IMR-90 (cell line): Measurements from ENCODE around the gene PKD1. TPM values are rescaled to one million over a fixed set of nuclear protein-coding genes. Genes with fewer than 3 reads are reported as not detected.

ENCODE experiments used
- ATAC-seq: fragments of 200-7000 bp; cut with Tn5 transposase; 2 replicates; pipeline ENCODE4 v1.9.1; 2020; ENCODE audit warnings: low read depth, mild to moderate bottlenecking, moderate library complexity
- BruUV-seq: library from RNA; stranded (reverse); fragments of 400-500 nt; replicated peaks from 2 replicates; lab custom pipeline; 2021; lab: Mats Ljungman, UMichigan
- CTCF ChIA-PET: fragments of 300-600 bp; formaldehyde crosslinking; extraction: SDS; loops from one replicate; lab custom pipeline; 2021; ENCODE audit warnings: antibody characterized with exemption; lab: Yijun Ruan, JAX
- POLR2A ChIA-PET: fragments of 300-600 bp; sonication (Branson Sonifier 250); formaldehyde crosslinking; loops from one replicate; lab custom pipeline; 2022; ENCODE audit warnings: antibody characterized with exemption; ENCODE audit not compliant: unreplicated experiment; lab: Charles Lee
- DNase-seq: peaks from one replicate; pipeline ENCODE4 v3.0.0; 2013
- H2AFZ ChIP-seq: replicated peaks from 2 replicates; pipeline ENCODE3; 2013; ENCODE audit warnings: low read length, mild to moderate bottlenecking; ENCODE audit not compliant: poor library complexity
- H2AK5ac ChIP-seq: 2 replicates; pipeline ENCODE4 v1.6.1; 2013; ENCODE audit warnings: low read depth, low read length, inconsistent platforms
- H2AK9ac ChIP-seq: replicated peaks from 2 replicates; pipeline ENCODE3; 2013; ENCODE audit warnings: mild to moderate bottlenecking, low read depth, low read length, moderate library complexity; ENCODE audit not compliant: poor library complexity
- H2BK120ac ChIP-seq: 2 replicates; pipeline ENCODE4 v1.6.1; 2013; ENCODE audit warnings: low read depth, low read length, inconsistent platforms
- H2BK15ac ChIP-seq: 3 replicates; pipeline ENCODE4 v1.6.1; 2013; ENCODE audit warnings: low read depth, low read length, inconsistent platforms
- H2BK20ac ChIP-seq: 2 replicates; pipeline ENCODE4 v1.6.1; 2013; ENCODE audit warnings: low read depth, mild to moderate bottlenecking, inconsistent platforms, low read length, moderate library complexity
- H2BK5ac ChIP-seq: 2 replicates; pipeline ENCODE4 v1.6.1; 2013; ENCODE audit warnings: mild to moderate bottlenecking, low read depth, low read length, inconsistent platforms; ENCODE audit not compliant: poor library complexity, severe bottlenecking
- H3K14ac ChIP-seq: replicated peaks from 2 replicates; pipeline ENCODE4 v1.6.1; 2013; ENCODE audit warnings: low read depth, low read length, inconsistent platforms
- H3K18ac ChIP-seq: 2 replicates; pipeline ENCODE4 v1.6.1; 2013; ENCODE audit warnings: low read depth, low read length, control low read depth
- H3K23ac ChIP-seq: 2 replicates; pipeline ENCODE4 v1.6.1; 2013; ENCODE audit warnings: low read depth, low read length, inconsistent platforms
- H3K27ac ChIP-seq: 2 replicates; pipeline ENCODE4 v1.5.1; 2013; ENCODE audit warnings: mild to moderate bottlenecking, control low read depth, low read length; ENCODE audit not compliant: insufficient read depth
- H3K27me3 ChIP-seq: 2 replicates; pipeline ENCODE4 v1.6.1; 2013; ENCODE audit warnings: low read length; ENCODE audit not compliant: control insufficient read depth, insufficient read depth
- H3K36me3 ChIP-seq: 2 replicates; pipeline ENCODE4 v1.6.1; 2013; ENCODE audit warnings: low read length, mixed read lengths; ENCODE audit not compliant: control insufficient read depth, insufficient read depth
- H3K4ac ChIP-seq: 2 replicates; pipeline ENCODE4 v1.6.1; 2013; ENCODE audit warnings: low read depth, low read length, inconsistent platforms
- H3K4me1 ChIP-seq: 2 replicates; pipeline ENCODE4 v1.6.1; 2013; ENCODE audit warnings: low read length, mixed read lengths; ENCODE audit not compliant: control insufficient read depth, insufficient read depth
- H3K4me2 ChIP-seq: 2 replicates; pipeline ENCODE4 v1.6.1; 2013; ENCODE audit warnings: low read depth, mild to moderate bottlenecking, control low read depth, low read length, moderate library complexity
- H3K4me3 ChIP-seq: 2 replicates; pipeline ENCODE4 v1.5.1; 2013; ENCODE audit warnings: low read depth, mild to moderate bottlenecking, control low read depth, low read length, moderate library complexity; ENCODE audit not compliant: insufficient read depth
- H3K56ac ChIP-seq: 2 replicates; pipeline ENCODE4 v1.6.1; 2013; ENCODE audit warnings: low read length, inconsistent platforms; ENCODE audit not compliant: insufficient read depth; ENCODE audit errors: extremely low read depth
- H3K79me1 ChIP-seq, 2 experiments: 2 replicates each; pipeline ENCODE4 v1.6.1; 2013; ENCODE audit warnings: low read length in 2 of 2, inconsistent platforms in 1 of 2, low read depth in 1 of 2
- H3K9ac ChIP-seq: 2 replicates; pipeline ENCODE4 v1.6.1; 2013; ENCODE audit warnings: low read depth, low read length, control low read depth
- H3K9me1 ChIP-seq: 2 replicates; pipeline ENCODE4 v1.6.1; 2013; ENCODE audit warnings: low read length, inconsistent platforms; ENCODE audit not compliant: insufficient read depth
- H3K9me3 ChIP-seq: 2 replicates; pipeline ENCODE4 v1.6.1; 2013; ENCODE audit warnings: low read length; ENCODE audit not compliant: control insufficient read depth, insufficient read depth
- H4K20me1 ChIP-seq: 2 replicates; pipeline ENCODE4 v1.6.1; 2013; ENCODE audit warnings: low read length, inconsistent platforms; ENCODE audit not compliant: insufficient read depth
- H4K5ac ChIP-seq: 2 replicates; pipeline ENCODE4 v1.6.1; 2013; ENCODE audit warnings: mild to moderate bottlenecking, low read depth, low read length, control low read depth
- H4K8ac ChIP-seq, 2 experiments: 2 replicates each; pipeline ENCODE4 v1.6.1; 2013; ENCODE audit warnings: low read depth in 2 of 2, low read length in 2 of 2, control low read depth in 1 of 2, inconsistent platforms in 1 of 2
- H4K91ac ChIP-seq: 2 replicates; pipeline ENCODE4 v1.6.1; 2013; ENCODE audit warnings: low read depth, low read length, inconsistent platforms; ENCODE audit not compliant: insufficient read depth
- CEBPB ChIP-seq: IDR thresholded peaks from 2 replicates; pipeline ENCODE4 v1.6.1; 2012; ENCODE audit warnings: low read depth, low read length, improper control_type of control experiment
- FOS ChIP-seq: fragments of 150-350 bp; IDR thresholded peaks from 2 replicates; pipeline ENCODE4 v1.6.1; 2016; ENCODE audit warnings: low read depth, low read length
- MAFK ChIP-seq: IDR thresholded peaks from 2 replicates; pipeline ENCODE4 v1.6.1; 2012; ENCODE audit warnings: low read depth, low read length, improper control_type of control experiment
- MAZ ChIP-seq: IDR thresholded peaks from 2 replicates; pipeline ENCODE4 v1.6.1; 2012; ENCODE audit warnings: low read depth, mild to moderate bottlenecking, low read length, improper control_type of control experiment, moderate library complexity, borderline replicate concordance
- MXI1 ChIP-seq: IDR thresholded peaks from 2 replicates; pipeline ENCODE4 v1.6.1; 2012; ENCODE audit warnings: low read depth, mild to moderate bottlenecking, low read length, moderate library complexity, borderline replicate concordance
- POLR2A ChIP-seq: IDR thresholded peaks from 2 replicates; pipeline ENCODE4 v1.6.1; 2012; ENCODE audit warnings: mild to moderate bottlenecking, low read depth, low read length
- RAD21 ChIP-seq: IDR thresholded peaks from 2 replicates; pipeline ENCODE4 v1.6.1; 2012; ENCODE audit warnings: low read length, improper control_type of control experiment
- RCOR1 ChIP-seq: IDR thresholded peaks from 2 replicates; pipeline ENCODE4 v1.6.1; 2012; ENCODE audit warnings: mild to moderate bottlenecking, low read length, improper control_type of control experiment; ENCODE audit not compliant: insufficient replicate concordance
- SMC3 ChIP-seq: fragments of 150-350 bp; IDR thresholded peaks from 2 replicates; pipeline ENCODE4 v1.6.1; 2016; ENCODE audit warnings: low read depth, mild to moderate bottlenecking, antibody characterized with exemption, low read length, moderate library complexity
- WGBS, 2 experiments: methylation state at CpG; one replicate each; pipeline versions ENCODE4 v1.1.5 to v1.1.7; 2013; ENCODE audit warnings: missing lambda C conversion rate in 2 of 2; ENCODE audit not compliant: insufficient read length in 1 of 2; ENCODE audit errors: extremely low coverage in 2 of 2; 5-methylcytosine and 5-hydroxymethylcytosine counted together
- dilution Hi-C: fragments of 300-500 bp; cut with HindIII; formaldehyde crosslinking; loops from one replicate; pipeline ENCODE4 v1.14.3; 2018; ENCODE audit warnings: low sequenced_read_pairs; ENCODE audit not compliant: unreplicated experiment
- in situ Hi-C: fragments of 300-500 bp; cut with MboI; formaldehyde crosslinking; loops from 3 replicates; pipeline ENCODE4 v1.14.3; 2019; ENCODE audit warnings: low sequenced_read_pairs, inconsistent platforms, mixed read lengths
- intact Hi-C: fragments of 100-400 bp; cut with micrococcal nuclease; formaldehyde crosslinking; loops from 2 replicates; pipeline ENCODE4 v1.10.0; 2022
- polyA plus RNA-seq, 3 experiments: library from polyadenylated mRNA; depleted of rRNA; stranded (reverse); fragments of >200 nt; gene quantifications; 2 replicates each; pipeline ENCODE4 v1.2.3, GENCODE V29; 2012; ENCODE audit warnings: low replicate concordance in 1 of 3
- total RNA-seq: library from RNA; depleted of rRNA; stranded (reverse); fragments of >200 nt; gene quantifications from 2 replicates; pipeline ENCODE4 v1.2.3, GENCODE V29; 2012
- TF ChIP-seq, protein P1 (sequence below): conservative IDR thresholded peaks from 2 replicates; pipeline ENCODE4 v1.5.1; 2012; ENCODE audit warnings: mild to moderate bottlenecking, low read depth, low read length, improper control_type of control experiment
- TF ChIP-seq, protein P2 (sequence below): fragments of 150-350 bp; IDR thresholded peaks from 2 replicates; pipeline ENCODE4 v1.6.1; 2016; ENCODE audit warnings: low read depth, mild to moderate bottlenecking, low read length, moderate library complexity, borderline replicate concordance

The PKD1 gene
- total and polyA plus RNA-seq, 2 of the 4 experiments (the other 2 are of a cell fraction) = 7.9 to 97.3 TPM

GRCh38 chr16:2042171-2042985 lies 93.3 kb downstream of the PKD1 start:
- Histone ChIP-seq H3K9me3 (no peaks in the 10 kb centered on the region), H3K23ac (no peak overlapping the region), H3K4me2 (no peak overlapping the region), H2BK15ac (no peak overlapping the region), H3K79me1 (peaks cover 16 to 47% of the 10 kb centered on the region in 2 experiments; a peak in 3 of 4 replicates), H3K4me1 (peaks cover 42% of the 10 kb centered on the region), H4K20me1 (no peaks in the 10 kb centered on the region; the same call in 1 of the 2 replicates), H3K36me3 (peaks cover 21% of the 10 kb centered on the region; the same call in 1 of the 2 replicates), H3K9me1 (peaks cover 17% of the 10 kb centered on the region), H3K4ac (peak overlapping the region; percentile 15), H3K4me3 (no peak overlapping the region), H2AK5ac (peak overlapping the region; percentile 66), H4K91ac (peak overlapping the region; percentile 23; the same call in 1 of the 2 replicates), H2BK5ac (no peak overlapping the region), H3K56ac (no peak overlapping the region), H3K18ac (no peak overlapping the region; the same call in 1 of the 2 replicates), H4K8ac (no peak overlapping the region), H4K5ac (no peak overlapping the region; the same call in 1 of the 2 replicates), H3K27ac (no peak overlapping the region), H3K14ac (no peak overlapping the region), H2AFZ (no peak overlapping the region), H3K27me3 (no peaks in the 10 kb centered on the region), H2AK9ac (peak overlapping the region; percentile 77), H2BK20ac (no peak overlapping the region), H3K9ac (no peak overlapping the region), H2BK120ac (peak overlapping the region; percentile 10; the same call in 1 of the 2 replicates)
- dilution Hi-C loops = no loop called here
- in situ Hi-C loops = no loop called here
- POLR2A ChIA-PET = no interaction called here
- intact Hi-C loops = no loop called here
- no TSS peak for BruUV-seq
- TF ChIP-seq MAFK (no peak), MAZ (no peak), RCOR1 (no peak), SMC3 (no peak), FOS (no peak), POLR2A (no peak), RAD21 (no peak), CEBPB (no peak), MXI1 (no peak)
- TF ChIP-seq, protein P1, sequence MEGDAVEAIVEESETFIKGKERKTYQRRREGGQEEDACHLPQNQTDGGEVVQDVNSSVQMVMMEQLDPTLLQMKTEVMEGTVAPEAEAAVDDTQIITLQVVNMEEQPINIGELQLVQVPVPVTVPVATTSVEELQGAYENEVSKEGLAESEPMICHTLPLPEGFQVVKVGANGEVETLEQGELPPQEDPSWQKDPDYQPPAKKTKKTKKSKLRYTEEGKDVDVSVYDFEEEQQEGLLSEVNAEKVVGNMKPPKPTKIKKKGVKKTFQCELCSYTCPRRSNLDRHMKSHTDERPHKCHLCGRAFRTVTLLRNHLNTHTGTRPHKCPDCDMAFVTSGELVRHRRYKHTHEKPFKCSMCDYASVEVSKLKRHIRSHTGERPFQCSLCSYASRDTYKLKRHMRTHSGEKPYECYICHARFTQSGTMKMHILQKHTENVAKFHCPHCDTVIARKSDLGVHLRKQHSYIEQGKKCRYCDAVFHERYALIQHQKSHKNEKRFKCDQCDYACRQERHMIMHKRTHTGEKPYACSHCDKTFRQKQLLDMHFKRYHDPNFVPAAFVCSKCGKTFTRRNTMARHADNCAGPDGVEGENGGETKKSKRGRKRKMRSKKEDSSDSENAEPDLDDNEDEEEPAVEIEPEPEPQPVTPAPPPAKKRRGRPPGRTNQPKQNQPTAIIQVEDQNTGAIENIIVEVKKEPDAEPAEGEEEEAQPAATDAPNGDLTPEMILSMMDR = no peak
- TF ChIP-seq, protein P2, sequence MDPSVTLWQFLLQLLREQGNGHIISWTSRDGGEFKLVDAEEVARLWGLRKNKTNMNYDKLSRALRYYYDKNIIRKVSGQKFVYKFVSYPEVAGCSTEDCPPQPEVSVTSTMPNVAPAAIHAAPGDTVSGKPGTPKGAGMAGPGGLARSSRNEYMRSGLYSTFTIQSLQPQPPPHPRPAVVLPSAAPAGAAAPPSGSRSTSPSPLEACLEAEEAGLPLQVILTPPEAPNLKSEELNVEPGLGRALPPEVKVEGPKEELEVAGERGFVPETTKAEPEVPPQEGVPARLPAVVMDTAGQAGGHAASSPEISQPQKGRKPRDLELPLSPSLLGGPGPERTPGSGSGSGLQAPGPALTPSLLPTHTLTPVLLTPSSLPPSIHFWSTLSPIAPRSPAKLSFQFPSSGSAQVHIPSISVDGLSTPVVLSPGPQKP = no peak
- ATAC-seq = no peak
- CTCF ChIA-PET = no interaction called here
- no peak for DNase-seq
- WGBS, 2 experiments = 89% methylated on average over 12 of the region's 22 CpGs; no CpG with 5 or more reads in 1 of the 2 experiments
